SKM-1 treated with dmso at 0.1 percent for 144 hours (cell line): ENCODE measurements around the gene GLB1L3.

Source experiments
- DNase-seq: peaks from one replicate; lab custom pipeline; 2025; ENCODE audit not compliant: unreplicated experiment; lab: John Stamatoyannopoulos, UW

Gene GLB1L3

GRCh38 chr11:134360050-134360835, 84.1 kb downstream of the GLB1L3 start:
- peak; percentile 9 for DNase-seq

GRCh38 chr11:134361661-134362060, 85.5 kb downstream of the GLB1L3 start:
- no peak for DNase-seq

- no peak for DNase-seq
These were observed 86.2 kb downstream of the GLB1L3 start for GRCh38 chr11:134362192-134362901.

GRCh38 chr11:134363161-134363560, 87.0 kb downstream of the GLB1L3 start:
- no peak for DNase-seq

- no peak for DNase-seq
These were observed 87.4 kb downstream of the GLB1L3 start for GRCh38 chr11:134363592-134363991.

- no peak for DNase-seq
These were observed 88.1 kb downstream of the GLB1L3 start for GRCh38 chr11:134364261-134364660.

- DNase-seq: no peak
These were observed 89.1 kb downstream of the GLB1L3 start for GRCh38 chr11:134365011-134365925.

GRCh38 chr11:134366254-134366653, 90.1 kb downstream of the GLB1L3 start:
- no peak for DNase-seq

- no peak for DNase-seq
These were observed 91.6 kb downstream of the GLB1L3 start for GRCh38 chr11:134367781-134368180.
